Naive thymus-derived CD8-positive, alpha-beta T cell (primary cell): Measurements from ENCODE around the gene POU2AF1. TPM values are rescaled to one million over a fixed set of nuclear protein-coding genes. Genes with fewer than 3 reads are reported as not detected.
A peak's percentile ranks its signal among the peaks of the same experiment; 100 is the strongest.

Experiments used
- ATAC-seq, 2 donors: fragments of 150-1000 bp; cut with Tn5 transposase in 1 of 2; sonication (Bioruptor Pico), chemical (Tn5 transposase) in 1 of 2; 1 replicate in 1 of 2; 2 replicates in 1 of 2; pipeline ENCODE4 v1.10.0; 2021; ENCODE audit warnings: mild to moderate bottlenecking in 2 of 2, moderate library complexity in 2 of 2
- POLR2A ChIA-PET: fragments of 350-600 bp; sonication (Branson Sonifier 250); formaldehyde crosslinking; loops from one replicate; lab custom pipeline; 2021; ENCODE audit warnings: antibody characterized with exemption; lab: Charles Lee
- DNase-seq, 10 donors: peaks; one replicate each; pipeline versions ENCODE4 v3.0.0 to v3.0.0-alpha.2; 2020 to 2022
- H3K27ac Mint-ChIP-seq, 10 donors: one replicate each; pipeline ENCODE4 v1.8.0; 2020 to 2022; ENCODE audit warnings: mild to moderate bottlenecking in 10 of 10, mixed read lengths in 10 of 10, moderate library complexity in 4 of 10, inconsistent platforms in 1 of 10
- H3K27me3 Mint-ChIP-seq, 5 donors: one replicate each; pipeline ENCODE4 v1.8.0; 2021 to 2022; ENCODE audit warnings: mixed read lengths in 5 of 5
- H3K36me3 Mint-ChIP-seq, 3 donors: one replicate each; pipeline ENCODE4 v1.8.0; 2020 to 2022; ENCODE audit warnings: mixed read lengths in 3 of 3, mild to moderate bottlenecking in 2 of 3, inconsistent platforms in 1 of 3
- H3K4me1 Mint-ChIP-seq, 4 donors: one replicate each; pipeline ENCODE4 v1.8.0; 2021 to 2022; ENCODE audit warnings: mixed read lengths in 4 of 4
- H3K4me3 Mint-ChIP-seq, 10 donors: one replicate each; pipeline ENCODE4 v1.8.0; 2020 to 2022; ENCODE audit warnings: mild to moderate bottlenecking in 10 of 10, mixed read lengths in 10 of 10, moderate library complexity in 6 of 10, inconsistent platforms in 1 of 10
- H3K9me3 Mint-ChIP-seq, 9 donors: one replicate each; pipeline ENCODE4 v1.8.0; 2020 to 2022; ENCODE audit warnings: mixed read lengths in 9 of 9, mild to moderate bottlenecking in 3 of 9, inconsistent platforms in 1 of 9, moderate library complexity in 1 of 9
- polyA plus RNA-seq, 3 donors: library from polyadenylated mRNA; unstranded; fragments of 300-500 nt; fragmentation: Illumina TruSeq; gene quantifications; one replicate each; pipeline ENCODE4 v1.2.3, GENCODE V29; 2021
- total RNA-seq, 8 experiments: library from RNA in 2 of 8; stranded (reverse) in 2 of 8; gene quantifications; one replicate each; pipeline ENCODE4 v1.2.3 and lab custom pipeline; 2021 to 2026

POU2AF1 gene
- total and polyA plus RNA-seq, 5 experiments from 2014 or later = 0.12 to 7.2 (median 0.41) TPM

DNA sequence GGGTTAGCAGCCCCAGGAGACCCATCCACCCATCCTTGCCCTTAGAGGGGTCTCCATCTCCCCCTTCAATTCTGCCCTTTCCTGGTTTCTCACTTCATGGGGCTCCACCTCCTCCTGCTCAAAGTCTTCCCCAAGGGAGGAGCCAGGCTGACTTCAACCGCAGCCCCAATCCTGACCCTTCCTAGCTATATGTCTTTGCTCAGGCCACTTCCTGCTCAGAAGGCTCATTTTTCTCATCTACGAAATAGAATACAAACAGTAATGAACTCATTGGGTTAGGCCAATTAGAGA is 24.5 kb downstream of the POU2AF1 start:
- DNase-seq = no peak
- H3K27me3 Mint-ChIP-seq = no peaks in the 10 kb centered on the region
- no peaks in the 10 kb centered on the region for H3K36me3 Mint-ChIP-seq
- no peak overlapping the region for H3K27ac Mint-ChIP-seq
- no peak for ATAC-seq
- POLR2A ChIA-PET = no interaction called here
- H3K9me3 Mint-ChIP-seq = no peaks in the 10 kb centered on the region
- H3K4me1 Mint-ChIP-seq = peaks cover 0 to 3% (median 1%) of the 10 kb centered on the region in 4 donors
- no peak overlapping the region for H3K4me3 Mint-ChIP-seq

DNA sequence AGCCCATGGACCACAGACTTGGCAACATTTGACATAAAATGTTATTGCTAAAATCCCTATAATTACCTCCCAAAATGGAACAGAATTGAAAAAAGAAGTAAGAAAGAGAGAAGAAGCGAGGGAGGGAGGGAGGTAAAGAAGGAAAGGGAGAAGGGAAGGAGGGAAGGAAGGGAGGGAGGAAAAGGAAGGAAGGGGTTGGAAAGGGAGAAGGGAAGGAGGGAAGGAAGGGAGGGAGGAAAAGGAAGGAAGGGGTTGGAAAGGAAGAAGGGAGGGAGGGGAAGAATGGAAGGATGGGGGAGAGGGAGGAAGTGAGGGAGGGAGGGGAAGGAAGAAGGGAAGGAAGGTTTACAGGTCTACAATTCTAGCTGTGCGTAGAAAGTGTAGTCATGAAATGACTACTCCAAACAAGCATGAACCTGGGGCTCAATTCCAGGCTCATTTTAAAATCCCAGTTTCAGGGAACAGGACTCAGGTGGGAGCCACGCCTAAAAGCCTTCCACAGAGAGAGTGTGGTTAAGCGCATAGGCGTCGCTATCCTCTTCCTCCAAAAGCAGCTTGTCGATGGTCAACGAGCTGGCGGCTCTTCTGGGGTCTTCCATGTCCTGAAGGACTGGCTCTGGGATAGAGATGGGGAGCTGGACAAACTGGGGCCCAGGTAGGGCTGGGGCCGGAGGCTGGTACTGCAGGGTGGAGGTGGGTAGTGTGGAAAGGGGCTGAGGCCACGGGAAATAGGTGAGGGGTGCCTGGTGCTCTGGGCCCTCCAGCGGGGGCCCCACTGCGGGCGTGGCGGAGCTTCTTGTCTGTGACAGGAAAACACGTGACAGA is 25.1 kb downstream of the POU2AF1 start:
- Mint-ChIP-seq H3K4me3 (no peak overlapping the region), H3K36me3 (no peaks in the 10 kb centered on the region), H3K27me3 (no peaks in the 10 kb centered on the region), H3K4me1 (peaks cover 0 to 3% (median 1%) of the 10 kb centered on the region in 4 donors), H3K9me3 (no peaks in the 10 kb centered on the region), H3K27ac (peak overlapping the region in 2 of 10 donors; percentile 41 to 83)
- no peak for DNase-seq
- POLR2A ChIA-PET = no interaction called here
- ATAC-seq = no peak

DNA sequence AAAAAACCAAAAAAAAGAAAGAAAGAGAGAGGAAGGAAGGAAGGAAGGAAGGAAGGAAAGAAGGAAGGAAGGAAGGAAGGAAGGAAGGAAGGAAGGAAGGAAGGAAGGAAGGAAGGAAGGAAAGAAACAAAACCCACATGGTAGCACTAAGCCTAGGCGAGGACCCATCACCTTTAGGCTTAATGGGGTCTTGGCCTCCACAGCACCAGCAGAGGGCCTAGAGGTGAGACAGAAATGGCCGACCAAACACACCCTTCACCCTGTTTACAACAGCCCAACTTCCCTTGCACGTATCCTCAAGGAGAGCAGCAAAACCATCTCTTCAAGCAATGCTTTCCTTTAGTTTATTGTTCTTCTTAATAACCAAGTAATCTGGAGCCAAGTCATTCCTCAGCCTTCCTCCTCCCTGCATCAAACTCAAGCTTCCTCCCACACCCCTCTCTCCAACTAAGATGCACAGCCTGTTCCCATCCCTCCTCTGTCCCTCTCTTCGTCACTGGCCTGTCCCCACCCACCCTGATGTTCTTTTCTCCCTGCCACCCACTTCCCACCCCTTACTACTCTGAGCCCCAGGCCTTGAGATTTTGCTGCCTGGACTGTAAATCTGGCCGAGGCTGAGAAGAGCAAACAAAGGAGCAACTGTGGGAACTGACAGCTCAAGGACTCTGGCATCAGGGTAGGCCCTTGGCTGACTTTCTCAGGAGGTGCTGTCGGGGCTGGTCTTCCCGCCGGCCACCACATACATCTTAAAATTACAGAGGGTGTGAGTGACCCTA is 26.0 kb downstream of the POU2AF1 start:
- POLR2A ChIA-PET = no interaction called here
- no peaks in the 10 kb centered on the region for H3K27me3 Mint-ChIP-seq
- H3K4me3 Mint-ChIP-seq = no peak overlapping the region
- no peaks in the 10 kb centered on the region for H3K36me3 Mint-ChIP-seq
- H3K27ac Mint-ChIP-seq = peak overlapping the region in 4 of 10 donors; percentile 40 to 83 (median 61)
- H3K4me1 Mint-ChIP-seq = peaks cover 0 to 3% (median 1%) of the 10 kb centered on the region in 4 donors
- H3K9me3 Mint-ChIP-seq = no peaks in the 10 kb centered on the region
- ATAC-seq (no peak), DNase-seq (no peak)

DNA sequence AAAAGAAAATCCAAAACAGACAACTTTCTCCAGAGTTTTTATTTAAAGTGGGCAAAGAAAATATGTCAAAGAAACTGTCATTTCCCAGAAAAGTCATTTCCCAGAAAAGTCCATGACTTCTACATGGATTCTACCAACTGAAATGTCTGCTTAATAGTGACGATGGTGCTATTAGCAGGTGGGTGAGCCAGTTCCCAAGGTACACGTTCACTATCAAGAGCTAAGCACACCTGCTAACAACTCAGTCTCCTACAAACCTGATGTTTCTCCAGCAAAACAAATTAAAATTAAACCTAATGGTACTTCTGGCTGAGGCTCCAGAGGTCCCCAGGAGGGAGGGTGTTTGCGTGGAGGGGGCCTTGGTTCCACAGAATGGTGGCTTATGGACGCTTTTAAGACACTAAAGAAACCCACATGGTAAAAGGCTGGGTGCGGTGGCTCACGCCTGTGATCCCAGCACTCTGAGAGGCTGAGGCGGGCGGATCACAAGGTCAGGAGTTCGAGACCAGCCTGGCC is 26.8 kb downstream of the POU2AF1 start:
- no peak overlapping the region for H3K4me3 Mint-ChIP-seq
- POLR2A ChIA-PET = no interaction called here
- no peak for DNase-seq
- H3K36me3 Mint-ChIP-seq = no peaks in the 10 kb centered on the region
- H3K27me3 Mint-ChIP-seq = no peaks in the 10 kb centered on the region
- peak overlapping the region in 1 of 10 donors; percentile 83 for H3K27ac Mint-ChIP-seq
- no peak for ATAC-seq
- peaks cover 0 to 3% (median 1%) of the 10 kb centered on the region in 4 donors for H3K4me1 Mint-ChIP-seq
- H3K9me3 Mint-ChIP-seq = no peaks in the 10 kb centered on the region

DNA sequence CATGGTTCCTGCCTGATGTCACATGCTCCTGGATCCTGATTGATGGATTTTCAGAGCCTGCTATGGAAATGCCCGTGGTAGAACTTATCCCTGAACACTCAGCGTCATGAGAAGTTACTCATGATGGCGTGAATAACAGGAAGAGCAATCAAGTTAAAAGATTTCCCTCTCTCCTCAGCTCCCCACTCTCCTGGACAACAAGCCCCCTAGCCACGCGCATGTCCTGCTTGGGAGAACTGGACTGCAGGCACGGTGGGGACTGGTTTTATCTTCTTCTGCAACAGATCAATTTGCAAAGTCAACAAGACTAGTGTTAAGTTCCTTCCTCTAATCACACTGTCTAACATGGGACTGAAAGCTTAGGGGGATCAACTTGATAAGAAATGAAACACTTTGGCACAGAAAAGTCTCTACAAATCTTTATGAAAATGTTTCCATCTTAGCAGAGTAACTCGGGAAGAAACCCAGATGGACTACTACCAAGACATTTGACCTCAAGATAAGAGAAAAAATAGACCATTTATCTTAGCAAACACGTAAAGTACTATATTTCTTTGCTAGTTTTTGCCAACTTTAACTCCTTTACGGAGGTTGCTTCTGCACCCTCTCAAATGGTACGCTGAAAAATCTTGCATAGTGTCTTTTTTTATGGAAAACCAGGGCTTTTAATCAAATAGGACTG is 27.6 kb downstream of the POU2AF1 start:
- no peak for ATAC-seq
- POLR2A ChIA-PET = no interaction called here

DNA sequence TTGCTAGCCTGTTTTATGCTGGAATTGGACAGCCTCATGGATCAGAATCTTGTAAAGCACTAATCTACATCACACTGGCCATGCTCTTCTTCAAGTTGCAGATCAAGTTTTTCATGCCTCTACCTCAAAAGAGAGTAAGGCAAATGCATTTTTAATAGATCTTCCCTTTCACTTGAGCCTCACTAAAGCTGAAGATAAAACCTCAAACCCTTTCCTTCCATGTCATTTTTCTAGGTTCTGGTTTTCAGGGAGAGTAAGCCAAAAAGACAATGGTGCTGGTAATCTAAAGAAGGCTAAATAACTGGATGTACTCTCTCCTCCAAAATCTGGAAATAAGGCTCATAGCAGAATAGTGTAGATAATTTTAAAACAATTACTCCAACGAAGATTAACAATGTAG is 28.3 kb downstream of the POU2AF1 start:
- ATAC-seq (no peak), DNase-seq (no peak)
- Mint-ChIP-seq H3K4me3 (no peak overlapping the region), H3K4me1 (peaks cover 0 to 3% (median 1%) of the 10 kb centered on the region in 4 donors), H3K36me3 (no peaks in the 10 kb centered on the region), H3K9me3 (no peaks in the 10 kb centered on the region), H3K27ac (peak overlapping the region in 1 of 10 donors; percentile 1), H3K27me3 (no peaks in the 10 kb centered on the region)
- POLR2A ChIA-PET = no interaction called here

More for the DNA sequence above, 27.6 kb downstream of the POU2AF1 start:
- no peaks in the 10 kb centered on the region for H3K9me3 Mint-ChIP-seq
- no peaks in the 10 kb centered on the region for H3K27me3 Mint-ChIP-seq
- no peak for DNase-seq
- H3K4me1 Mint-ChIP-seq = peaks cover 0 to 3% (median 1%) of the 10 kb centered on the region in 4 donors
- H3K4me3 Mint-ChIP-seq = no peak overlapping the region
- no peaks in the 10 kb centered on the region for H3K36me3 Mint-ChIP-seq
- H3K27ac Mint-ChIP-seq = peak overlapping the region in 1 of 10 donors; percentile 21

DNA sequence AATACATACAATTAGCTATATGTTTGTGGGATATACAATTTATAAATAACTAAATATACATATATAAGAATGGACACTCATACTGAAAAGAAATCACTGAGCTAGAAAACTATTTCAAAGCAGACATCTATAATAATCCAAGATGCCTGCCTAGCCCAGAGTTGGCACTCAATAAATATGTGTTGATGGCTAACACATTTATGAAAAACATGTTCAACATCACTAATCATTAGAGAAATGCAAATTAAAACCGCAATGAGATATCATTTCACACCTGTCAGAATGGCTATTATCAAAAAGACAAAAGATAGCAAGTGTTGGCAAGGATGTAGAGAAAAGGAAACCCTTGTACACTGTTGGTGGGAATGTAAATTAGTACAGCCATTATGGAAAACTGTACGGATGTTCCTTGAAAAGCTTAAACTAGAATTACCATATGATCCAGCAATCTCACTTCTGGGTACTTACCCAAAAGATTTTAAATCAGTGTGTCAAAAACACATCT is 29.8 kb downstream of the POU2AF1 start:
- no peak for ATAC-seq
- no peak for DNase-seq
- Mint-ChIP-seq H3K27me3 (peaks cover 0 to 1% (median 0%) of the 10 kb centered on the region in 5 donors), H3K4me3 (no peak overlapping the region), H3K4me1 (peaks cover 0 to 3% (median 1%) of the 10 kb centered on the region in 4 donors), H3K9me3 (no peaks in the 10 kb centered on the region), H3K27ac (no peak overlapping the region), H3K36me3 (no peaks in the 10 kb centered on the region)
- POLR2A ChIA-PET = no interaction called here

DNA sequence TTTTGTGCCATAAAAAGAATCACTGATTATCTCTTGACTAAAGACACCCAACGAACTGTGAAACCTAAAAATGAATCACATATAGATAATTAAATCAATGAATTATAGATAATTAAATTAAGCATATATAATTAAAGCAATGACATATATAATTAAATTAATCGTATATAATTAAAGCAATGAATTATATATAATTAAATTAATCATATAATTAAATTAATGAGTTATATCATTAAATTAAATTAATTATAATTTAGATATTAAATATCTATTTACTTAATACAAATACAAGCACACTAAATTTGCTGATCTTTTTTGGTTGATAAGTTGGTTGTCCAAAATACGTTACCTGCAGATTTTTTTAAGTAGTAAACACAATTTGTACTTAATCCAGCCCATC is 30.9 kb downstream of the POU2AF1 start:
- POLR2A ChIA-PET = no interaction called here
- DNase-seq (no peak), ATAC-seq (no peak)
- Mint-ChIP-seq H3K27me3 (peaks cover 0 to 1% (median 0%) of the 10 kb centered on the region in 5 donors), H3K27ac (no peak overlapping the region), H3K36me3 (no peaks in the 10 kb centered on the region), H3K4me3 (no peak overlapping the region), H3K9me3 (no peaks in the 10 kb centered on the region), H3K4me1 (peaks cover 0 to 2% (median under 1%) of the 10 kb centered on the region in 4 donors)

DNA sequence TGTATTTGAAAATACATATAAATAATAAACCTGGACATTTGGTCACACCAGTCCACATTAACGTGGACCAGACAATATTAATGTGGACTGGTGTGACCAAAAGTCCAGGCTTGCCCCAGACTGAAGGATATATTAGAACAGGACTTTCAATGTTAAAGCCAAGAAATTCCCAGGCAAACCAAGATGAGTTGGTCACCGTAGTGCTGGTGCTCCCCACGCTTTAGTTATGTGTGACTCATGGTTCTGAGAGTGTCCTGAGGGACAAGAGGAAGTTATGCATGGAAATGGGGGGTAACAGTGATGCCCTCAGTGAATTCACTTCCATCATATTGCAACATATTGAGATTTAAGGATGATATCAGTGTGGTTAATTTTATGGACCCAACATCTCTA is 31.4 kb downstream of the POU2AF1 start:
- POLR2A ChIA-PET = no interaction called here
- H3K27me3 Mint-ChIP-seq = peaks cover 0 to 1% (median 0%) of the 10 kb centered on the region in 5 donors
- no peak for ATAC-seq
- no peaks in the 10 kb centered on the region for H3K36me3 Mint-ChIP-seq
- no peak overlapping the region for H3K27ac Mint-ChIP-seq
- peaks cover 0 to 2% (median 0%) of the 10 kb centered on the region in 4 donors for H3K4me1 Mint-ChIP-seq
- H3K9me3 Mint-ChIP-seq = no peaks in the 10 kb centered on the region
- no peak overlapping the region for H3K4me3 Mint-ChIP-seq
- DNase-seq = no peak

DNA sequence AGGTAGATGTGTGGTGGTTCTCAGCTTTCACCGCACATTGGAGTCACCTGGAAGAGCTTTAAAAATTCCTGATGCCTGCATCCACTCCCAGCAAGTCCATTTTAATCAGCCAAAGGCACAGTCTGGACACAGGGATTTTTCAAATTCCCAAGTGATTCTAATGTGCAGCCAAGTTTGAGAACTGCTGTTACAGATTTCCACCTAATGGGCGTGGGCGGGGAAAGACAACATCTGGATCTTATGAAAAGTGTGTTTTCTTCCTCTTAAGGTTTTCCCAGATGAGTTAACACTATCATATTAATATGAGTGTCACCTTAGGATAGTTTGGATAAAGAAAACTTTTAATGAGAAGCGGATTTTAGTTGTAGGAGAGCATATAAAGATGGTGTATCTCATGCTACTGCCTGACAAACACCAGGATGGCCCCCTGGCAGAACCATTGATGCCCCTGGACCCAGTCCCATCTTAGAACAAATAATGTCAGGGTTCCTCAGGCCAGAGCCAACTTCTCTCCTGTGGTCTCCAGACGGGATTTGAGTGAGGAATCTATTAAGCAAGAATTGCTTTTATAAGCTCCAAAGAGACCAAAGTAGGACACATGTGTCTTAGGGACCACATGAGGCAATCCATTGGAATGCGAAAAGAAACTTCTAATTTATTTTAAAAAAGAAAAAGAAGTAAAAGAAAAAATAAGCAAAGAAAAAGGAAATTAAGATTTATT is 31.9 kb downstream of the POU2AF1 start:
- no peak overlapping the region for H3K4me3 Mint-ChIP-seq
- no peaks in the 10 kb centered on the region for H3K9me3 Mint-ChIP-seq
- H3K4me1 Mint-ChIP-seq = peaks cover 0 to 2% (median 0%) of the 10 kb centered on the region in 4 donors
- DNase-seq (no peak), ATAC-seq (no peak)
- no peak overlapping the region for H3K27ac Mint-ChIP-seq
- peaks cover 0 to 1% (median 0%) of the 10 kb centered on the region in 5 donors for H3K27me3 Mint-ChIP-seq
- POLR2A ChIA-PET = no interaction called here
- H3K36me3 Mint-ChIP-seq = no peaks in the 10 kb centered on the region

DNA sequence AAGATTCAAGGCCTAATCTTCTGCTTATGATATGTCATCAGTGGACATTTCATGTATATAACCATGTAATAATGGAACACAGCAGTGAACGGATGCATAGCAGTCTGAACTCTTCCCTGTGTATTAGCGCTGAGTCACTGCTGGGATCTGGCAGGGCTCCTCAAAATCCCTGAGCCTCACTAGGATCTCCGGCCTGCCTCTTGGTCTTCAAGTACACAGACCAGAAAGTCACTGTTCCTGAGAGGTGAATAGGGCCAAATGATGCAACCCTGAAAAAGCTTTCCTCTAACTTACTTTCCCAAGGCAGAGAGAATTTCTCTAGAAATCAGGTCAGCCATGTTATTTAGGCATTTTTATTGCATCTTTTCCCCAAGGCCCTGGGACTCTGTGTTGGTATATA is 35.0 kb downstream of the POU2AF1 start:
- Mint-ChIP-seq H3K27ac (no peak overlapping the region), H3K27me3 (peaks cover 0 to 1% (median 0%) of the 10 kb centered on the region in 5 donors), H3K9me3 (peaks cover 4 to 16% (median 5%) of the 10 kb centered on the region in 9 donors), H3K4me3 (no peak overlapping the region), H3K36me3 (peaks cover 0 to 12% (median 9%) of the 10 kb centered on the region in 3 donors), H3K4me1 (no peaks in the 10 kb centered on the region)
- DNase-seq (no peak), ATAC-seq (no peak)
- POLR2A ChIA-PET = no interaction called here

DNA sequence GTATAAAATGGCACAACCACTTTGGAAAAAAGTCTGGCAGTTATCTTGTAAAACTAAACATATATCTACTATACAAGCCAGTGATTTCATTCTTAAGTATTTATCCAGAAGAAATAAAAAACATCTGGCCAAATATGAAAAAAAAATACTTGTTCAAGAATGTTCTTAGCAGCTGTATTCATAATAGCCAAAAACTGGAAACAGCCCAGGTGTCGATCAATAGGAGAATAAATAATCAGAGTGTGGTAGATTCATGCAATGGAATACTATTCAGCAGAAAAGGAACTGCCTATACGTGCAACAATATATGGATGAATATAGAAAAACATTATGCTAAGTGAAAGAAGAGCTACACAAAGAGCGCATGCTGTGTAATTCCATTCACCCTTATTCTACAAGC is 36.7 kb downstream of the POU2AF1 start:
- Mint-ChIP-seq H3K4me1 (no peaks in the 10 kb centered on the region), H3K27me3 (peaks cover 0 to 1% (median 0%) of the 10 kb centered on the region in 5 donors), H3K4me3 (no peak overlapping the region), H3K9me3 (peaks cover 5 to 25% (median 5%) of the 10 kb centered on the region in 9 donors), H3K27ac (no peak overlapping the region), H3K36me3 (peaks cover 0 to 12% (median 9%) of the 10 kb centered on the region in 3 donors)
- POLR2A ChIA-PET = no interaction called here
- DNase-seq (no peak), ATAC-seq (no peak)
